Heart left ventricle (tissue), 16 donors: Measurements from ENCODE around the gene NEDD9. TPM values are rescaled to one million over a fixed set of nuclear protein-coding genes. Genes with fewer than 3 reads are reported as not detected.

ENCODE experiments used
- ATAC-seq, 4 donors: fragments of 200-7000 bp; cut with Tn5 transposase; one replicate each; pipeline ENCODE4 v1.9.1; 2020 to 2022; ENCODE audit warnings: moderate library complexity in 4 of 4, mild to moderate bottlenecking in 3 of 4, moderate number of reproducible peaks in 1 of 4
- DNase-seq, 5 donors: peaks; one replicate each; pipeline ENCODE4 v3.0.0-alpha.2; 2020
- H3K27ac ChIP-seq, 12 donors: fragments of 200-600 bp; sonication (generic) in 4 of 12; one replicate each; pipeline versions ENCODE4 v1.5.0 to v1.8.0; 2016 to 2022; ENCODE audit warnings: mild to moderate bottlenecking in 2 of 12
- H3K27me3 ChIP-seq, 9 donors: fragments of 200-600 bp; sonication (generic) in 2 of 9; one replicate each; pipeline versions ENCODE4 v1.5.1 to v1.8.0; 2016 to 2022; ENCODE audit warnings: mild to moderate bottlenecking in 3 of 9
- H3K36me3 ChIP-seq, 9 donors: fragments of 200-600 bp; sonication (generic) in 2 of 9; one replicate each; pipeline versions ENCODE4 v1.5.0 to v1.8.0; 2018 to 2022; ENCODE audit warnings: mild to moderate bottlenecking in 2 of 9
- H3K4me1 ChIP-seq, 12 donors: fragments of 200-600 bp; sonication (generic) in 4 of 12; one replicate each; pipeline versions ENCODE4 v1.5.0 to v1.8.0; 2016 to 2022; ENCODE audit warnings: mild to moderate bottlenecking in 3 of 12
- H3K4me3 ChIP-seq, 12 donors: fragments of 200-600 bp; sonication (generic) in 4 of 12; one replicate each; pipeline versions ENCODE4 v1.5.0 to v1.8.0; 2017 to 2022; ENCODE audit warnings: mild to moderate bottlenecking in 9 of 12, moderate library complexity in 4 of 12
- H3K9me3 ChIP-seq, 12 donors: fragments of 200-600 bp; sonication (generic) in 4 of 12; one replicate each; pipeline versions ENCODE4 v1.5.0 to v1.8.0; 2016 to 2022; ENCODE audit warnings: mild to moderate bottlenecking in 1 of 12
- POLR2A ChIP-seq, 2 donors: fragments of 450-650 bp; IDR thresholded peaks; one replicate each; pipeline ENCODE4 v1.6.1; 2017; ENCODE audit warnings: antibody characterized with exemption in 2 of 2, mild to moderate bottlenecking in 2 of 2, moderate library complexity in 2 of 2
- WGBS, 4 donors: extraction: QIAGEN DNeasy Blood & Tissue Kit in 2 of 4; methylation state at CpG; one replicate each; pipeline versions ENCODE4 v1.1.5 to v1.1.7; 2013 to 2018; 5-methylcytosine and 5-hydroxymethylcytosine counted together
- intact Hi-C, 10 donors: fragments of 100-400 bp; cut with DNase I; formaldehyde crosslinking; loops; one replicate each; pipeline versions ENCODE4 v1.11.1 to v1.14.2; 2022
- polyA plus RNA-seq, 2 donors: library from polyadenylated mRNA; stranded (reverse); fragments of 200-250 nt; gene quantifications; one replicate each; pipeline ENCODE4 v1.2.3, GENCODE V29; 2013
- total RNA-seq, 9 donors: library from RNA; depleted of rRNA in 2 of 9; stranded (reverse); fragments of >200 nt in 2 of 9; fragmentation: NEBNext Ultra II Directional in 3 of 9; extraction: Animal tissue kit (Norgen Biotek cat#: 25700) in 3 of 9; gene quantifications; one replicate each; pipeline versions ENCODE4 v1.1.0 to v1.2.4, GENCODE V29; 2016 to 2023
- TF ChIP-seq, protein P1 (sequence below), 12 donors: fragments of 200-600 bp; sonication (generic) in 4 of 12; IDR thresholded peaks; one replicate each; pipeline versions ENCODE4 v1.5.0 to v1.8.0; 2018 to 2022; ENCODE audit warnings: antibody characterized with exemption in 12 of 12, mild to moderate bottlenecking in 5 of 12
- donor health status: ischemic (EF 13 %, LVEDD 7.1; RV severe dilation, severe dysfunction).
- donor health status: healthy with polysubstance abuse.
- donor health status: DM: no; HTN: yes; CAD: no.
- donor health status: DM: no; HTN: no; CAD: no.
- donor health status: ischemic (EF 25% LVEDD 6.9; RV normal size, moderate dysfunction).
- donor health status: ischemic (EF 25% LVEDD 5.7; RV mildly dilated, moderate dysfunction).
- donor health status: healthy.
- donor health status: DM: yes; HTN: yes; CAD: no.
- donor health status: ischemic (EF 35%, LVEDD 5.7; RV mildly dilated, moderate dysfunction).
- donor health status: nonischemic (EF 11% LVEDD 7.7; RV severe dilation, severe dysfunction).
- donor health status: DM: yes; HTN: yes; CAD: no.
- donor health status: PGD.
- donor health status: ischemic (EF 29% LVEDD 5.4; RV normal size, mild dysfunction).
- donor health status: nonischemic (EF 23%, LVEDD 6.1; RV moderate dilation, normal function).

The NEDD9 gene
- total and polyA plus RNA-seq, 11 donors, result 10.2 to 55.7 (median 20.9) TPM

DNA sequence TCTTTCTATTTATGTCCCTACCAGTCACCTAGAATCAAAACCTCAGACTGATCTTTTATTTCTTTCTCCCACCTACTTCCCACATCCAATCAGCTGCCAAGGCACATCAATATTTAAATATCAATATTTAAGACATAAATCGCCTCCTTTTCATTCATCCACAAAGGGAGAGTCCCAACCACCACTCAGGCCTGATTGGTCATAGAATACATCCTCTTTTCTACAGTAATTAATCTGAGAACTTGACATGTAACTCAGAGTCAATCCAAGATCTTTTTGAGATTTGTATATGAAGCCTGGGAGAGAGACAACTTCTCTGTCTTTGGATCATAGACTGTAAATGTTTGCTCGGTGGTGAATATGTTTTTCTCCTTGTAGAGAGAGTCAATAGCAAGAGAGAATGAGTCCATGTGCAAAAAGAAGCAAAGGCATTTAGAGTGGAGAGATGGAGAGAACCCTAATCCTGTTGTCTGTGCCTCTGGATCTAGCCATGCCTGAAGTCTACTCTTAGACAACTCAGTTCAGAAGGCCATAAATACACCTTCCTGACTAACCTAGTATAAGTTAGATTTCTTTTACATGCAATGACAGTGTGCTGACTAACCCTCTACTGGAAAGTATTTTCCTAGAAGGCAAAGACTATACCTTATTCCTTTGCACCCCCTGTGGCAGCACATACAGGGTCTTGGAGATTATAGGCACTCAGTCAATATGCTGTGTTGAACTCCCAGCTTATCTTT lies 12.1 kb upstream of the NEDD9 start:
- Histone ChIP-seq H3K4me1 (peaks cover 0 to 21% (median 0%) of the 10 kb centered on the region in 12 donors), H3K4me3 (no peak overlapping the region), H3K27ac (no peak overlapping the region), H3K9me3 (peaks cover 0 to 5% (median 0%) of the 10 kb centered on the region in 12 donors), H3K36me3 (no peaks in the 10 kb centered on the region), H3K27me3 (no peaks in the 10 kb centered on the region)
- TF ChIP-seq POLR2A (IDR thresholded peaks at IDR 0.05), result no peak
- TF ChIP-seq, protein P1, sequence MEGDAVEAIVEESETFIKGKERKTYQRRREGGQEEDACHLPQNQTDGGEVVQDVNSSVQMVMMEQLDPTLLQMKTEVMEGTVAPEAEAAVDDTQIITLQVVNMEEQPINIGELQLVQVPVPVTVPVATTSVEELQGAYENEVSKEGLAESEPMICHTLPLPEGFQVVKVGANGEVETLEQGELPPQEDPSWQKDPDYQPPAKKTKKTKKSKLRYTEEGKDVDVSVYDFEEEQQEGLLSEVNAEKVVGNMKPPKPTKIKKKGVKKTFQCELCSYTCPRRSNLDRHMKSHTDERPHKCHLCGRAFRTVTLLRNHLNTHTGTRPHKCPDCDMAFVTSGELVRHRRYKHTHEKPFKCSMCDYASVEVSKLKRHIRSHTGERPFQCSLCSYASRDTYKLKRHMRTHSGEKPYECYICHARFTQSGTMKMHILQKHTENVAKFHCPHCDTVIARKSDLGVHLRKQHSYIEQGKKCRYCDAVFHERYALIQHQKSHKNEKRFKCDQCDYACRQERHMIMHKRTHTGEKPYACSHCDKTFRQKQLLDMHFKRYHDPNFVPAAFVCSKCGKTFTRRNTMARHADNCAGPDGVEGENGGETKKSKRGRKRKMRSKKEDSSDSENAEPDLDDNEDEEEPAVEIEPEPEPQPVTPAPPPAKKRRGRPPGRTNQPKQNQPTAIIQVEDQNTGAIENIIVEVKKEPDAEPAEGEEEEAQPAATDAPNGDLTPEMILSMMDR (IDR thresholded peaks at IDR 0.05), result no peak
- DNase-seq, result no peak
- intact Hi-C loops, result loop anchor here in 4 of 10 donors (5.0 to 10.0 kb wide), 3 partner anchors 243 to 253 kb away; no protein-coding TSS in a partner anchor
- 48 to 73% (median 60%) methylated on average over 2 of the region's 2 CpGs for WGBS, 4 donors
- ATAC-seq, result no peak

DNA sequence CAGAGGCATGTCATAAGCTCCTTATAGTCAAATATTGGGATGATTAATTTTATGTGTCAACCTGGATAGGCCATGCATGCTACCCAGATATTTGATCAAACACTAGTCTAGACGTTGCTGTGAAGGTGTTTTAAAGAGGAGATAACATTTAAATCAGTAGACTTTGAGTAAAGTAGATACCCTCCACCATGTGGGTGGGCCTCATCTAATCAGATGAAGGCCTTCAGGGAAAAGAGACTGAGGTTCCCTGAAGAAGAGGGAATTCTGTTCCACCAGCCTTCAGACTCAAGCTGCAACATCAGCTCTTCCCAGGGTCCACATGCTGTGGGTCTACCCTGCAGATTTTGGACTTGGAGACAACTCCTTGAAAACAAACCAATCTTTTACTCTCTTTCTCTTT lies 11.4 kb upstream of the NEDD9 start:
- H3K36me3 ChIP-seq, result no peaks in the 10 kb centered on the region
- peaks cover 0 to 21% (median 0%) of the 10 kb centered on the region in 12 donors for H3K4me1 ChIP-seq
- no peaks in the 10 kb centered on the region for H3K9me3 ChIP-seq
- no peak overlapping the region for H3K27ac ChIP-seq
- DNase-seq (no peak), ATAC-seq (no peak)
- TF ChIP-seq POLR2A (IDR thresholded peaks at IDR 0.05), result no peak
- TF ChIP-seq, protein P1 (IDR thresholded peaks at IDR 0.05), result no peak
- intact Hi-C loops, result loop anchor here in 4 of 10 donors (5.0 to 10.0 kb wide), 3 partner anchors 243 to 253 kb away; no protein-coding TSS in a partner anchor
- no peak overlapping the region for H3K4me3 ChIP-seq
- WGBS, 4 donors, result 81 to 100% (median 93%) methylated on average over 1 of the region's 1 CpG
- no peaks in the 10 kb centered on the region for H3K27me3 ChIP-seq

DNA sequence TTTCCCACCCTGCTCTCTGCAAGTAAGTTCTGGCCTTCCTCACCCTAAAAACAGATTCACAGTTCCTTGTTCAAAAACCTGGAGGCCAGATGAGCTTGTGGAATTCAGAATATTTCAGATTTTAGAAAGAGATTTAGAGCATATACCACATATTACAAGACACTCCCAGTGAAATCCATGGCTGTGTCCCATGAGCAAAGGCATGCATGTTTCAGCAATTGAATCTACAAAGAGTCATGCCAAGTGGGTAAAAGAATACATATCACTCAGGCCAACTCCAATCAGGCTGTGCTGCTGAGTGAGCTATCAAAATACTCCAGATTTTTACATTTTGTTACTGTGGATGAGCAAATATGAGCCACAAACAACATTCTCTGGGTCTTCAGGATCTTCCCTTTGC lies 10.2 kb upstream of the NEDD9 start:
- peaks cover 0 to 21% (median 0%) of the 10 kb centered on the region in 12 donors for H3K4me1 ChIP-seq
- H3K9me3 ChIP-seq, result no peaks in the 10 kb centered on the region
- H3K27ac ChIP-seq, result no peak overlapping the region
- no peak for TF ChIP-seq POLR2A (IDR thresholded peaks at IDR 0.05)
- TF ChIP-seq, protein P1 (IDR thresholded peaks at IDR 0.05), result no peak
- no peak for ATAC-seq
- H3K27me3 ChIP-seq, result no peaks in the 10 kb centered on the region
- no peaks in the 10 kb centered on the region for H3K36me3 ChIP-seq
- intact Hi-C loops, result loop anchor here in 4 of 10 donors (5.0 to 10.0 kb wide), 3 partner anchors 245 to 255 kb away; no protein-coding TSS in a partner anchor
- DNase-seq, result no peak
- no peak overlapping the region for H3K4me3 ChIP-seq

GRCh38 chr6:11241793-11242201 lies 9.3 kb upstream of the NEDD9 start:
- Histone ChIP-seq H3K36me3 (no peaks in the 10 kb centered on the region), H3K4me3 (no peak overlapping the region), H3K9me3 (no peaks in the 10 kb centered on the region), H3K27me3 (no peaks in the 10 kb centered on the region), H3K27ac (no peak overlapping the region), H3K4me1 (peaks cover 0 to 21% (median under 1%) of the 10 kb centered on the region in 12 donors)
- intact Hi-C loops, result loop anchor here in 5 of 10 donors (2.0 to 10.0 kb wide), 4 partner anchors 245 to 256 kb away; no protein-coding TSS in a partner anchor
- peak; percentile 80 to 97 (median 90) for ATAC-seq
- DNase-seq, result peak; percentile 48 to 79 (median 63)
- 45 to 62% (median 48%) methylated on average over 15 to 17 of the region's 17 CpGs for WGBS, 4 donors
- TF ChIP-seq, protein P1 (IDR thresholded peaks at IDR 0.05), result peak; percentile 20 to 82 (median 58)
- no peak for TF ChIP-seq POLR2A (IDR thresholded peaks at IDR 0.05)
